GM12875 (cell line): ENCODE results near the gene SEMA3C.

Experiments
- H3K4me3 ChIP-seq: one replicate; pipeline ENCODE4 v1.5.1; 2011; ENCODE audit warnings: low read depth, low read length, control low read depth
- TF ChIP-seq, protein P1 (sequence below): IDR thresholded peaks from 2 replicates; pipeline ENCODE4 v1.5.1; 2011; ENCODE audit warnings: low read depth, mild to moderate bottlenecking, control low read depth, inconsistent platforms, low read length, moderate library complexity, borderline replicate concordance; ENCODE audit not compliant: insufficient read depth

SEMA3C gene

DNA sequence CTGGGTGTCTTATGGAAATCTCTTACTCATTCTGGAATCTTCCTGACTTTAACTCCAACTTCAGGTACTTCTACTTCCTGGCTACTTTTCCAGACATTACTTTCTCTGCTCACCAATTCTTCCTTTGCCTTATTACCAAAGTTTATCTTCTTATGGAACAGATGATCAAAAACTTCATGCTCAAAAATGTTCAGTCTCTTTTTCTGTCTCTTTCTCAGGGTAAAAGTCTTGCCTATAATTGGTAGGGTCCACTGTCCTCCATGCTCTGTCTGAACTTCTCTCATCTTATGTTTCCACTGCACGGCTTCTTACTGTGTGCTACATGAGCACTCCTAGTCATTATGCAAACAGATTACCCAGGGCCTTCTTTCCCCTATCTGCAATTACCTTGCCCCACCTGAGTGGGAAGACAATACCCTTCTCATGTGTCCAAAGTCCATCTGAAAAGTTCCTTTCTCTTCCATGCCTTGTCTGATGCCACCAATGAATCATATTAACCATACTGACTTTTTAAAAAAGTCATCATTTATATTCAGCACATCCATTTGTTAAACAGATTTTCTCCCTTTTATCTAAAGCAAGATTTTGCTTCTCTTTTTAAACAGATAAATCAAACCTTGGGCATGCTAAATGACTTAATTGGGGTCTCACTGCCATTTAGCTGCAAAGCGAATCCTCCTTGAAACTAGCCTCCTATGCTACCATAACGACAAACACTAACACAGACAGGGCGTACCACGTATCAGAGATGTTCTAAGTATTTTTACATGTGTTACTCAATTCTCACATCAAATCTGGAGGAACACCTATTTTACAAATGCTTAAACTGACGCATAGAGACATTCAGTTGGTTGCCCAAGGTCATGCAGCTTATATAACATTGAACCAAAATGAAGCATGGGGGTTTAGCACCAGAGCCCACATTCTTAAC lies 48.8 kb downstream of the SEMA3C start:
- TF ChIP-seq, protein P1, sequence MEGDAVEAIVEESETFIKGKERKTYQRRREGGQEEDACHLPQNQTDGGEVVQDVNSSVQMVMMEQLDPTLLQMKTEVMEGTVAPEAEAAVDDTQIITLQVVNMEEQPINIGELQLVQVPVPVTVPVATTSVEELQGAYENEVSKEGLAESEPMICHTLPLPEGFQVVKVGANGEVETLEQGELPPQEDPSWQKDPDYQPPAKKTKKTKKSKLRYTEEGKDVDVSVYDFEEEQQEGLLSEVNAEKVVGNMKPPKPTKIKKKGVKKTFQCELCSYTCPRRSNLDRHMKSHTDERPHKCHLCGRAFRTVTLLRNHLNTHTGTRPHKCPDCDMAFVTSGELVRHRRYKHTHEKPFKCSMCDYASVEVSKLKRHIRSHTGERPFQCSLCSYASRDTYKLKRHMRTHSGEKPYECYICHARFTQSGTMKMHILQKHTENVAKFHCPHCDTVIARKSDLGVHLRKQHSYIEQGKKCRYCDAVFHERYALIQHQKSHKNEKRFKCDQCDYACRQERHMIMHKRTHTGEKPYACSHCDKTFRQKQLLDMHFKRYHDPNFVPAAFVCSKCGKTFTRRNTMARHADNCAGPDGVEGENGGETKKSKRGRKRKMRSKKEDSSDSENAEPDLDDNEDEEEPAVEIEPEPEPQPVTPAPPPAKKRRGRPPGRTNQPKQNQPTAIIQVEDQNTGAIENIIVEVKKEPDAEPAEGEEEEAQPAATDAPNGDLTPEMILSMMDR = no peak
- no peak overlapping the region for H3K4me3 ChIP-seq

DNA sequence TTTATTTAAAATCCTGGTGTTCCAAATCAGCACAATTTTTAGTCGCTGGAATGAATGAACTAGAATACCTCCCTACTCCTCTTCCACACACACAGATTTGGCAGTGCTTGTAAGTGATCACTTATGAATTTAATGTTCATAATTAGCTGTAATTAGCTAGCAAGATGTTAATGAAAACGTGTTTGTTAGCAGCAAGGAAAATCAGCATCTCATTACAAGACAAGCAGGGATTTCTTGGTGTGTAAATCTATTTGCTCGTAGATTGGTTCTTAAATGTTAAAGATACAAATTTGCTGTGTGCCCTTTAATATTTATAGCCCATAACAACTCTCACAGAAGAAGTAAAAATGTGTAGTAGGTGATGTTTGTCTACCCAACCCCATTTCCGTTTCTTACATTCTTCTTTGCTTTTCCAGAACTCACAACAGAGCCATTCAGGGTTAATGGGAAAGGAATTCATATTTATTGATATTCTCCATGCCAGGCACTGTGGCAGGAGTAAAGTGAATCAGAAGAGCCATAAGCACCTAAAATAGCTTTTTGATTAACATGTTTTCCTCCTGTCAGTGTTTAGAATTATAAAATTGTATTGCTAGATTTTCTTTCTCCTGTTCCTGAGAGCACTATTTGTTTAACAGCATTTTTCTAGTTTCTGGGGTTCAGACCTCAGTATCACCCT lies 49.6 kb downstream of the SEMA3C start:
- TF ChIP-seq, protein P1 = no peak
- no peak overlapping the region for H3K4me3 ChIP-seq

DNA sequence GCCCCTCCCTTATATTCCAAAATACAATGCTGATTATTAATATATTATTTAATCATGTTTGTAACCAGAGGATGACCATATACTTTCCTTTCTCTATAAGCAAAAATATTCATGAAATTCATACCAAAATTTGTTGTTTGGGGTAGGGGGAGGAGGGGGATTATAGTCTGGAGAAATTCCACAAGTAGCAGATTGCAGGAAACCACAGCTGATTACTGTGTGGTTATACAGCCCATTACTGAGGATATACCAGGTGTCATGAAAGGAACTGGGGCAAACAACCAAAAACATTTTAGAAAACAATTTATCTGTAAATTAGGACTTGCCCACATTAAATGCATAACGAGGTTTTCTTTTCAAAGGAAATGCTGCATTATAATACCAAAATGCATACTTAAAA lies 50.3 kb downstream of the SEMA3C start:
- TF ChIP-seq, protein P1 = no peak
- no peak overlapping the region for H3K4me3 ChIP-seq

DNA sequence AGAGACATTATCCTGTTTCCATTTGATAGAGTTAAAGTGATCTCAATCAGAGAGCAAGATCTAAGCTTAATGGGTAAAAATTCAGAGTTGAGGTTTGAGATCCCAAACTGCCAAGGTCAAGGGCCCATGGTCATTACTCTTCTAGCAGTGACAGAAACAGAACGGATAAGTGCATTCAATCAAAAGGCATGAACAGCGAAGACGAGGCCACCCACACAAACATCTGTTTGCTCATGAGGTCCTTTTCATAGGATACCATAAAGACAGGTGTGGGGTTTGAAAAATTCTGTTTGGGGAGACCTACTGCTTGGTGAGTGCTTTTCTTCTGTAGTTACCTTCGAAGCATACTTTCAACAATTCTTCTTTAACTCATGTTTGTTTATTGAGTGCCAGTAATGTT lies 58.3 kb downstream of the SEMA3C start:
- TF ChIP-seq, protein P1 = no peak
- H3K4me3 ChIP-seq = no peak overlapping the region

DNA sequence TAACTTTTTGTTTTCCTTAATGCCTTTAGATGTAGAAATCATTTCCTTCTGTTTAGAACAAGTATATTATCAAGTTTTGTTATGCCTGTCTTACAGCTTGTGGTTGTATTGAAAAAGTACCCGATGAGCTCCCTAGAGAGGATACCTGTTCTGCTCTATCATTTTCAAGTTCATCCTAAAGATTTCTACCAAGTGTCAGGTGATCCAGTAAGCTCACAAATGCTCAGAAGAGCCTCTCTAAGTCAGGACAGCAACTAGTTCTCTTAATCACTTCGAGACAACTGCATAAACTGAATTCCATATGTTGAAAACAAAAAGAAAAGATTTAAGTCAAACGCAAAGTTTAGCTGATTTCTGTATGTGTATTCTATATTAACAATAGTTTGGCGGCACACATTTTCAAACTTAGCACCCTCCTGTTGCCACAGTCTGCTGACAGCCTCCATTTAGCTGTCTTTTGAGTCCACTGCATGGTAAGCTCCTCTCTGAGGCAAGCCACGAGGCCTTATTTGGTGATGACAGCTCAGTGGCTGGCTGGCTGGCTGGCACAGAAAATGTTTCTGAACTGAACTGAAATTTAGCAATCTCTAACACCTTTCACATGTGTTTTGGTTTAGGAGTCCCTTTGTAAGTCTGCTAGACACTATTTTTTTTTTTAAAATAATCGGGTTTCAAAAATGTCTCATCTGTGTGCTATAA lies 59.4 kb downstream of the SEMA3C start:
- TF ChIP-seq, protein P1 = no peak
- H3K4me3 ChIP-seq = no peak overlapping the region

DNA sequence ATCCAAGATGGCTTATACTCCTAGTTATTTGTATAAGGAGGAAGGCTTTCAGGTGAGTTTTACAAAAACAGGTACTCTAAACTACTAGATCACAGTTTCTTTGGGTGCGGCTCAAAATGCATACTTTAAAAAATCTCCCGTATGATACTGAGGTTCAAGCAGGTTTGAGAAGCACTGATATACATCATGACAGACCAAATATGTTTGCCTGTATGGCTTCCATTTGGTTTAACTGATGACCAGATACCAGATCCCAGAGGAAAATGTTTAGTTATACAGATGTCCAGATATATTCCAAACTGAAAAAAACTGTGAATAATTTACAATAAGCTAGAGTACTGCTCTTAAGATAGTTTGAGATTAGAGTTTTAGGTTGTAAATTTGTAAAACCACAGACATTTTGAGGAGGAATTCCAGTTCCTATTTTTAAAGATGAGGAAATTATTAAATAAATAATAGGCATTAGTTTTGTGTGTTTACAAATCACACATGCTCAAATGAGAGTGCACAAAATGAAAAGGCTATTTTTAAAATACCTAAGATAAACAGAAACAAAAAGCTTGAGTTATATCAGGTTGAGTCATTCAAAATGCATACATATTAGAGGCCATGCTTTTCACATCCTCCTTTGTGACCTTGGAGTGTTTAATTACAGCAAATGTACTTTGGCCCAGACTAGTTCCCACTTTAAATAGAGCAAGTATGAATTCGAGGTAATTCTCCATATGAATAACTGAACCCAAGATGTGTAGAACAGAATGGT lies 60.5 kb downstream of the SEMA3C start:
- no peak overlapping the region for H3K4me3 ChIP-seq
- TF ChIP-seq, protein P1 = no peak
